Lung (tissue), 12 donors: ENCODE measurements around the gene MDGA2. TPM values are rescaled to one million over a fixed set of nuclear protein-coding genes. Genes with fewer than 3 reads are reported as not detected.

ENCODE experiments used
- ATAC-seq: fragments of 200-7000 bp; cut with Tn5 transposase; one replicate; pipeline ENCODE4 v1.9.1; 2020; ENCODE audit warnings: moderate number of reproducible peaks; ENCODE audit not compliant: insufficient read depth, low FRiP score
- DNase-seq, 3 donors: peaks; one replicate each; pipeline ENCODE4 v3.0.0-alpha.2; 2013 to 2017
- H3K27ac ChIP-seq, 2 donors: one replicate each; pipeline ENCODE4 v1.5.1; 2013; ENCODE audit warnings: mild to moderate bottlenecking in 2 of 2, moderate library complexity in 2 of 2, control low read depth in 1 of 2, inconsistent platforms in 1 of 2, low read depth in 1 of 2, low read length in 1 of 2
- H3K27me3 ChIP-seq, 3 donors: one replicate each; pipeline ENCODE4 v1.5.1; 2013; ENCODE audit warnings: low read length in 2 of 3; ENCODE audit not compliant: control insufficient read depth in 3 of 3, insufficient read depth in 3 of 3
- H3K36me3 ChIP-seq, 4 donors: one replicate each; pipeline ENCODE4 v1.5.1; 2013; ENCODE audit warnings: low read length in 4 of 4, mild to moderate bottlenecking in 1 of 4, moderate library complexity in 1 of 4; ENCODE audit not compliant: control insufficient read depth in 4 of 4, insufficient read depth in 4 of 4
- H3K4me1 ChIP-seq, 5 donors: one replicate each; pipeline ENCODE4 v1.5.1; 2013; ENCODE audit warnings: low read length in 5 of 5, mild to moderate bottlenecking in 2 of 5, moderate library complexity in 1 of 5; ENCODE audit not compliant: control insufficient read depth in 5 of 5, insufficient read depth in 5 of 5
- H3K4me3 ChIP-seq: one replicate; pipeline ENCODE4 v1.5.1; 2013; ENCODE audit warnings: mild to moderate bottlenecking, control low read depth, moderate library complexity
- H3K9ac ChIP-seq, 2 donors: one replicate each; pipeline ENCODE4 v1.5.1; 2013; ENCODE audit warnings: low read length in 2 of 2, control low read depth in 1 of 2; ENCODE audit not compliant: insufficient read depth in 1 of 2
- H3K9me3 ChIP-seq, 4 donors: one replicate each; pipeline ENCODE4 v1.5.1; 2013; ENCODE audit warnings: low read length in 3 of 4, mild to moderate bottlenecking in 1 of 4, moderate library complexity in 1 of 4; ENCODE audit not compliant: control insufficient read depth in 4 of 4, insufficient read depth in 3 of 4
- CTCF ChIP-seq: IDR thresholded peaks from 2 replicates; pipeline ENCODE4 v1.5.1; 2012; ENCODE audit warnings: mild to moderate bottlenecking; ENCODE audit errors: control extremely low read depth, extremely low read depth
- WGBS, 2 donors: extraction: QIAGEN DNeasy Blood & Tissue Kit; methylation state at CpG; one replicate each; pipeline ENCODE4 v1.1.7; 2013; 5-methylcytosine and 5-hydroxymethylcytosine counted together
- polyA plus RNA-seq, 2 donors: library from polyadenylated mRNA; stranded (reverse); fragments of 200-250 nt; gene quantifications; one replicate each; pipeline ENCODE4 v1.2.1, GENCODE V29; 2013
- total RNA-seq, 2 donors: library from RNA; depleted of rRNA in 1 of 2; stranded (reverse); fragments of >200 nt in 1 of 2; gene quantifications; one replicate each; pipeline ENCODE4 v1.2.1, GENCODE V29; 2014 to 2021
- donor health status: control.
- donor health status: control.
- donor health status: Bipolar disorder and iron deficiency.
- donor health status: healthy.
- donor health status: DM: yes; HTN: yes; CAD: no.

The MDGA2 gene
- total and polyA plus RNA-seq, 4 donors = 0.03 to 3.2 TPM; not detected in 2

DNA sequence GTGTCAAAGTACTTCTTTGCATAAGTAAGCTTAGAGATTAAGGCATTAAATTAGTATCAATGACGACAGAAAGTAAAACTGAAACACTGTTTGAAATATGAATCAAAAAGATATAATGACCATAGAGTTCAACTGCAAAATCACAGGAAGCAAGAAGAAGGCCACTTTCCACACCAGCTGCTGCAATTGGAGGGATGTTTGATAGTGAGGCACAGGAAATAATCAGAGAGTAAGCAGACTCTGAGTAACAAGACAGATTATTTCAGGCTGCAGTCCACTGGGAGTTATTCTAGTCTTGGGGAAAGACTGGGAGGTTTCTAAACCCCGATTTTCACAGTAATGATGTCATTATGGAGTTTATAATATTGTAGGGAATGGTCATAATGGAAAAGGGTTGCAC, 12.9 kb downstream of the MDGA2 start:
- Histone ChIP-seq H3K36me3 (no peaks in the 10 kb centered on the region), H3K9me3 (no peaks in the 10 kb centered on the region), H3K4me3 (no peak overlapping the region), H3K9ac (no peak overlapping the region), H3K4me1 (no peaks in the 10 kb centered on the region), H3K27ac (no peak overlapping the region), H3K27me3 (no peaks in the 10 kb centered on the region)
- 59 to 72% methylated on average over 2 of the region's 2 CpGs for WGBS, 2 donors
- ATAC-seq (no peak), DNase-seq (no peak)
- no peak for TF ChIP-seq CTCF

- ATAC-seq (no peak), DNase-seq (no peak)
- TF ChIP-seq CTCF = no peak
- Histone ChIP-seq H3K36me3 (no peaks in the 10 kb centered on the region), H3K4me1 (no peaks in the 10 kb centered on the region), H3K4me3 (no peak overlapping the region), H3K9me3 (no peaks in the 10 kb centered on the region), H3K27ac (no peak overlapping the region), H3K27me3 (no peaks in the 10 kb centered on the region), H3K9ac (no peak overlapping the region)
- WGBS, 2 donors = 69 to 77% methylated on average over 2 of the region's 2 CpGs
These were observed 15.2 kb downstream of the MDGA2 start for GRCh38 chr14:47660158-47660557.

DNA sequence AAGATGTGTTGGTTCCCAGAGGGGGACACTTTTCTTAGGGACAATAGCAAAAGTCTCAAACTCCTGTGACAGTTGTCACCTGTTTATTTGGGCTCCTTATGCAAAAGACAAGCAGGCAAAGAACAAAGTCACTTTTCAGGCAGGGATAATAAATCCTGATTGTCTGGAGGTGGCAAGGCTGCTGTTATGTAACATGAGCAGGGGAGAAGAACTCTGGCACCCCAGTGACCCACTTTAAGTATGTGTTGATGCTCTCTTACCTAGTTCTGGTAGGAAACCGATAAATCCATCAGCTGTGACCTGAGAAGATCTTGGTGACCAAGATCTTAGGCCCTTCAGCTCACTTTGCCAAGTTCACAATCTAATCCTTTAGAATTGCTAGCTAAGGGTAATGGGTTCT, 17.4 kb downstream of the MDGA2 start:
- no peaks in the 10 kb centered on the region for H3K9me3 ChIP-seq
- H3K27me3 ChIP-seq = no peaks in the 10 kb centered on the region
- H3K9ac ChIP-seq = no peak overlapping the region
- no peaks in the 10 kb centered on the region for H3K36me3 ChIP-seq
- DNase-seq (no peak), ATAC-seq (no peak)
- TF ChIP-seq CTCF = no peak
- H3K27ac ChIP-seq = no peak overlapping the region
- H3K4me3 ChIP-seq = no peak overlapping the region
- no peaks in the 10 kb centered on the region for H3K4me1 ChIP-seq
- 82 to 89% methylated on average over 1 of the region's 1 CpG for WGBS, 2 donors

DNA sequence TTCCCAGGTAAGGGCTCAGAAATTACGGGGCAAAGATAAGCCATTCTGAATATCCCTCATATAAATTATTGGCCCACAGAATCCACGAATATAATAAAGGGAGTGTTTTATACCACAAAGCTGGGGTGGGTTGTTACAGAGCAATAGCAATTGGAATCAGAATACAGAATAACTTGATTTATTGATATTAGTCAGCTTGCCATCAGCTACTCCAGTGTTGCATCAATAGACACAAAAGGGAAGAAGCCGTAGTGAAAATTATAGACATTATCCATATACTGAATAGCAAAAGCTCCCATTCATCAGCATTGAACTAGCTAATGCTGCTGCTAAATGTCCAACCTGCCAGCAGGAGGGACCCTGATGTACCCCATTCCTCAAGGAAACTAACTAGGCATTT, 18.3 kb downstream of the MDGA2 start:
- no peak overlapping the region for H3K4me3 ChIP-seq
- H3K27me3 ChIP-seq = no peaks in the 10 kb centered on the region
- no peak overlapping the region for H3K27ac ChIP-seq
- no peaks in the 10 kb centered on the region for H3K36me3 ChIP-seq
- no peak for TF ChIP-seq CTCF
- WGBS, 2 donors = 87 to 92% methylated on average over 3 of the region's 3 CpGs
- no peak for ATAC-seq
- no peaks in the 10 kb centered on the region for H3K9me3 ChIP-seq
- H3K4me1 ChIP-seq = no peaks in the 10 kb centered on the region
- no peak for DNase-seq
- H3K9ac ChIP-seq = no peak overlapping the region
